ENCODE measurements around the gene SH3BP1.

Gene SH3BP1

GRCh38 chr22:37659066-37659896 lies 19.8 kb downstream of the SH3BP1 start:
- no peak for DNase-seq (ENCODE audit: low read depth)

- no peak for DNase-seq (ENCODE audit: low read depth)
Measured at GRCh38 chr22:37659897-37660708, 20.6 kb downstream of the SH3BP1 start.

- DNase-seq (ENCODE audit: low read depth): no peak
Measured at GRCh38 chr22:37660709-37661045, 21.2 kb downstream of the SH3BP1 start.

GRCh38 chr22:37661160-37661924 lies 21.9 kb downstream of the SH3BP1 start:
- peak; percentile 43 for DNase-seq (ENCODE audit: low read depth)

- DNase-seq (ENCODE audit: low read depth): no peak
Measured at GRCh38 chr22:37662039-37662438, 22.6 kb downstream of the SH3BP1 start.

GRCh38 chr22:37663521-37664140 lies 24.2 kb downstream of the SH3BP1 start:
- DNase-seq (ENCODE audit: low read depth): no peak

- DNase-seq (ENCODE audit: low read depth): no peak
Measured at GRCh38 chr22:37664249-37665101, 25.0 kb downstream of the SH3BP1 start.

GRCh38 chr22:37665487-37665886 lies 26.0 kb downstream of the SH3BP1 start:
- DNase-seq (ENCODE audit: low read depth): no peak

GRCh38 chr22:37669586-37669985 lies 30.1 kb downstream of the SH3BP1 start:
- no peak for DNase-seq (ENCODE audit: low read depth)

- DNase-seq (ENCODE audit: low read depth): no peak
Measured at GRCh38 chr22:37672206-37672919, 32.9 kb downstream of the SH3BP1 start.

GRCh38 chr22:37672920-37673455 lies 33.5 kb downstream of the SH3BP1 start:
- no peak for DNase-seq (ENCODE audit: low read depth)

- no peak for DNase-seq (ENCODE audit: low read depth)
Measured at GRCh38 chr22:37674248-37674647, 34.8 kb downstream of the SH3BP1 start.

- peak; percentile 89 for DNase-seq (ENCODE audit: low read depth)
Measured at GRCh38 chr22:37674951-37675929, 35.8 kb downstream of the SH3BP1 start, which contains the start of gene LGALS1. Gene LGALS1, plus strand, starts transcription at chr22:37675636. Its CDS starts 67 bp downstream, at chr22:37675703.

GRCh38 chr22:37675930-37676735 lies 36.7 kb downstream of the SH3BP1 start:
- no peak for DNase-seq (ENCODE audit: low read depth)

- peak; percentile 91 for DNase-seq (ENCODE audit: low read depth)
Measured at GRCh38 chr22:37676736-37677492, 37.4 kb downstream of the SH3BP1 start.

- DNase-seq (ENCODE audit: low read depth): no peak
Measured at GRCh38 chr22:37677493-37677974, 38.1 kb downstream of the SH3BP1 start.

GRCh38 chr22:37678372-37678771 lies 38.9 kb downstream of the SH3BP1 start:
- DNase-seq (ENCODE audit: low read depth): no peak
